HG03097 (cell line): ENCODE measurements around the gene CYBC1.
"Not testable (repeated sequence)": the region's sequence is repeated elsewhere in the genome, so short reads cannot be mapped to it uniquely, and the experiment has no call there.

Experiments
- ATAC-seq: cut with Tn5 transposase; IDR thresholded peaks from one replicate; pipeline ENCODE4 v1.9.1; 2021; ENCODE audit not compliant: unreplicated experiment, low FRiP score

CYBC1 gene

GRCh38 chr17:82412535-82413520 is 37.7 kb downstream of the CYBC1 start:
- ATAC-seq, result no peak

GRCh38 chr17:82412081-82412480 is 38.5 kb downstream of the CYBC1 start:
- not testable (repeated sequence) for ATAC-seq

- ATAC-seq, result no peak
These were observed 39.0 kb downstream of the CYBC1 start for GRCh38 chr17:82411396-82412053.

GRCh38 chr17:82410014-82410716 is 40.4 kb downstream of the CYBC1 start:
- no peak for ATAC-seq

GRCh38 chr17:82408938-82409318 is 41.6 kb downstream of the CYBC1 start:
- ATAC-seq, result no peak

GRCh38 chr17:82408288-82408937 is 42.1 kb downstream of the CYBC1 start:
- ATAC-seq, result no peak

GRCh38 chr17:82407255-82407654 is 43.3 kb downstream of the CYBC1 start:
- no peak for ATAC-seq

GRCh38 chr17:82406131-82406671 is 44.4 kb downstream of the CYBC1 start:
- no peak for ATAC-seq

GRCh38 chr17:82405051-82405450 is 45.5 kb downstream of the CYBC1 start:
- ATAC-seq, result no peak

GRCh38 chr17:82403662-82404660 is 46.6 kb downstream of the CYBC1 start:
- no peak for ATAC-seq

- ATAC-seq, result peak; percentile 55
These were observed 47.7 kb downstream of the CYBC1 start for GRCh38 chr17:82402865-82403264.

GRCh38 chr17:82400830-82401229 is 49.7 kb downstream of the CYBC1 start:
- ATAC-seq, result no peak

- ATAC-seq, result no peak
These were observed 50.3 kb downstream of the CYBC1 start for GRCh38 chr17:82400206-82400605.

- ATAC-seq, result no peak
These were observed 50.9 kb downstream of the CYBC1 start for GRCh38 chr17:82399601-82400101.

- ATAC-seq, result no peak
These were observed 51.5 kb downstream of the CYBC1 start for GRCh38 chr17:82399041-82399441.

- no peak for ATAC-seq
These were observed 52.9 kb downstream of the CYBC1 start for GRCh38 chr17:82397449-82398335.

- no peak for ATAC-seq
These were observed 53.7 kb downstream of the CYBC1 start for GRCh38 chr17:82396601-82397435.
